Stimulated activated CD8-positive, alpha-beta memory T cell treated with anti-CD3 and anti-CD28 coated beads, Interleukin-4, amount 100 ng/mL, for 48 hours (primary cell): ENCODE measurements around the gene ARMH3.

Experiments used
- DNase-seq: peaks from one replicate; pipeline ENCODE4 v3.0.0-alpha.2; 2020

The ARMH3 gene

DNA sequence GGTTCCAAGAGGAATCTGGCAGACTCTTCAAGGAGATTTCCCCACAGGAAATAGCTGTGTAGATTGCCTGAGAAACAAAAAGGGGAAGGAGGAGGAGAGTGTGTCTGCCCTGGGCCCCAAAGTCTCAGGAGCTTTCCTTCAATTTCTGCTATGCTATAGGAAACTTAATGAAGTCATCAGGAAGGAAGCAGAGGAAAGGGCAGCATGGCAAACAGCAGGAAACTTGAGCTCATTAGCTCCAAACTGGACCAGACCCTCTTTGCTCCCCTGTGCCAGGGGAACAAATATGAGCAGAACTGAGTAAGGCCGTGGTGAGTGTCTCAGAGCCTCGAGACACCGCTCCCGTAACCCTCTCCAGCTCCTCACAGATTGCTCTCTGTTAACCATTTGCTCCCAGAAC lies 207.6 kb downstream of the ARMH3 start:
- no peak for DNase-seq

DNA sequence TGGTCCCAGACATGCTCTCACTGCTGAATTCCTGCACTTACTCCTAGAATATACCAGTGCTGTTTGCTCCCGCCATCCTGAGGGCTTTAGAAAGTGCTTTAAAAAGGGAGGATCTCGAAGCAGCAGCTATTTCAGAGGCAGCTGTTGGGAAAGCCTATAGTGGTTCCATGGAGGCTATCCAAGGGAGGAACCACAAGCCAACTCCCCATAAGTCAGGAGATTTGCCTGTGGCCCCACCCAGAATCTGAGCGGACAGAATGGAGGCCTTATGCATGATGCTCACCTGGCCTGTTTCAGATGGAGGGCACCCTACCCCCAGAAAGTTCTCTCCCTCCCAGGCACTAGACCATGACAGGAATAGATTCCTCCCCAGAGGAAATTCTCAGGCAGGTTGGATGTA lies 210.1 kb downstream of the ARMH3 start:
- no peak for DNase-seq

DNA sequence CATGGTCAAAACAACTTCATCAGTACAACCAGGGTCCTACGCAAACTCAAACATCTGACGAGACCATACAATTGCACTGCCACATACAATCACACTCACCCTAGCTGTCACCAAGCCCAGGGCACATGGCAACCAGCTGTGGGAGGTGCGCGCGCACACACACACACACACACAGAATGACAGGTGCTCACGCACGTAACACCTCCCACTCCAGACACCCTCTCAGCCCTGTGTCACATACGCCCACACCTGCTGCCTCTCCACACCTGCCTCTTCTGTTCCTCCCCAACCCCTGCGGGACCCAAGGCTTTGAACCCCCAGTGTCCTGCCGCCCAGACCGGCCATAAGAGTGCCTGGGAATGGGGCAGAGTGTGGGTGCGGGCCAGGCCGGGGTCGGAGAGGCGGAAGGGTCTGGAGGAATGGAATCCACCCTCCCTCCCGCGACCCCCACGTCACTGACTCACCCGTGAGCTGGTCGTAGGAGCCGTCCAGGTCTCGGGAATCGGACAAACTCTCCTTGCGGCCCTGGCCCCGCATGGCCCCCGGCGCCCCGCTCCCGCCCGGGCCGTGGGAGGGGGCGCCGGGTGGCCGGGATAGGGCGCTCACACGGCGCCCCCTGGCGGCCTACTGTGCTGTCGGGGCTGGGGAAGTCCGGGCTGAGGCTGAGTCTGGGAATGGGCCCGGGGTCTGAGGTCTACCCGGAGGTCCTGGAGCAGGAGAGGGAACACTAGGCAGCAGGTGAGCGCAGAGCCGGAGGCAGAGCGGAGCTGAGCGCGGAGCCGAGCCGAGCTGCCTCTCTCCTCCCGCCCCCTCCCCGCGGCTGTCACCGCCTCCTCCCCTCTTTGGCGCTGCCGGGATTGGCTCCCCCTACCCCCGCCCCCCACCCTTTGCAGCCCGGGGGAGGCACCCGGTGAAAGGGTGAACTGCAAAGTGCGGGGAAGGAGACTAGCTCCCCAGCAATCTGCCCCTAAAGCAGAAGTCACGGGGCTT lies 212.6 kb downstream of the ARMH3 start, which contains the start of gene KCNIP2:
Gene KCNIP2 (minus strand): TSS at position 769 of the 990 bp plus-strand sequence. CDS start 232 bp downstream, at position 537.
- DNase-seq: peak; percentile 59

- no peak for DNase-seq
These were observed 214.1 kb downstream of the ARMH3 start for GRCh38 chr10:101841826-101842225.

GRCh38 chr10:101840741-101841453 lies 215.1 kb downstream of the ARMH3 start:
- DNase-seq: peak; percentile 87

GRCh38 chr10:101840102-101840684 lies 215.8 kb downstream of the ARMH3 start:
- DNase-seq: peak; percentile 44

- DNase-seq: peak; percentile 79
These were observed 216.4 kb downstream of the ARMH3 start for GRCh38 chr10:101839416-101840063.

GRCh38 chr10:101839002-101839401 lies 217.0 kb downstream of the ARMH3 start:
- DNase-seq: no peak

DNA sequence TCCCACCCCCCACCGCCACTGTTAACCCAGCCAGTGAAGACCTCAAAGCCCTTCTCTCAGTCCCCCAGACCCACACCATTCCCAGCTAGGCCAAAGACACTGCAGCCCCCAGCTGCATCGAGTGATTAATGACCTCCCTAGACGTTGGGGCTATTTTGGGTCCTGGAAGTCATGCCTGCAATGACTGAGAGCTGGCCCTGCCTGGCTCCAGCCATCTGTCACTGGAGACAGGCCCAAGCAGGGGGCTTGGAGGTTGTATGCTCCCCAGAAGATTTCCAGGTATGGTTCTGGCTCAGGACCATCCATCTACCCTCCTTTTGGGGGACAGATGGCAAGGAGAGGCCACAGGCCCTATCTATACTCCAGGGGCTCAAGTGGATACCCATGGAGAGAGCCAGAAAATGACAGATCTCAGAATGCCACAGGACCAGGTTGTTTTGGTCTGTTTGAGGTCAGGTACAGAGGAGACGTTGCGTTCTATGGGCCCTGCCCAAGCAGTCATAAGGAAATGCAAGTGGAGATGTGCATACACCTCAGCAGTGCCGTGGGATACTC lies 217.5 kb downstream of the ARMH3 start:
- no peak for DNase-seq

GRCh38 chr10:101837748-101838147 lies 218.2 kb downstream of the ARMH3 start:
- DNase-seq: no peak

- no peak for DNase-seq
These were observed 220.6 kb downstream of the ARMH3 start for GRCh38 chr10:101835362-101835761.

DNA sequence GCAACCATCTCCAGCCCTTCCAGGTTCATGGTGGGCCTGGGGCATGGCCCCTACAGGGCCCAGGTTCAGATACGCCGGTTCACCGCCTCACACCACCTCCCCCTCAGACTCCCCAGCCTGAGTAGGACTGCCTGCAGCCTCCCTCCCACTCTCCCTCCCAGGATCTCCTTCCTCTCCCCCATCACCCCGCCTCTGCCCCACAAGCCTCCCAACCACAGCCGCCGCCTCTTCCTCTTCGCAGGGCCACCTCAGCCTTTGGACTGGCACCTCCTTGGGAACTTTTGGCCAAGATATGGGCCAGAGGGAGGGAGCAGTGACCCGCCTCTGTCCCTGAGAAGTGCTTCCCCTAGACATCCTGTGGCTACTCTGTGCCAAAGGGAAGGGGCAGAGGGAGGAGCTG lies 221.6 kb downstream of the ARMH3 start:
- no peak for DNase-seq

GRCh38 chr10:101833466-101833865 lies 222.5 kb downstream of the ARMH3 start:
- no peak for DNase-seq

GRCh38 chr10:101832325-101832771 lies 223.6 kb downstream of the ARMH3 start:
- DNase-seq: no peak

DNA sequence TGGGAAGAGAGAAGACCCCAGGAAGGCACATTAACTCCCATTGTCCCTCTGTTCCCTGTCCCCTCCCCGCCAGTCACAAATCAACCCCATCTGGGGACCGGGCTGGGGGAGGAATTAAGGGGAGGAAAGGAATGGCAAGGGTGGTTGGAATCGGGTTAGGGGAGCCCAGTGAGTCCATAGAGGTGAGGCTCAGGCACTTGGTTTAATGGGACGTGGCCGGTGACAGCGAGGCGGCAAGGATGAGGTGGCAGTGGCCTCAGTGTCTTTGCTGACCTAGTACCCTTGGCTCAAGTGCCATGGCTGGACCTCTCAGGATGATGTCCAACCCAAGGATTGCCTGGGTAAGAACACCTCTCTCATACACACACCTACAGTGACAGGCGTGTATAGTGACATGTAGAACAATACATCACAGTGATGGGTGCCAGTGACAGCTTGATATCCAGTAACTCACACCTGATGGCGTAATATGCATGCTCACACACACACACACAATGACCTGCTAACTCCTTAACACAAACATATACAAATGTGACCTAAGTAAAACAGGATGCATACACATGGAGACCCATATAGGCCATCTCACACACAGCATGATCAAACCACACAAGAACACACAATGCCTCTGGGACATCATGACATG lies 224.7 kb downstream of the ARMH3 start:
- no peak for DNase-seq

- DNase-seq: peak; percentile 92
These were observed 225.4 kb downstream of the ARMH3 start for GRCh38 chr10:101830322-101831168.

DNA sequence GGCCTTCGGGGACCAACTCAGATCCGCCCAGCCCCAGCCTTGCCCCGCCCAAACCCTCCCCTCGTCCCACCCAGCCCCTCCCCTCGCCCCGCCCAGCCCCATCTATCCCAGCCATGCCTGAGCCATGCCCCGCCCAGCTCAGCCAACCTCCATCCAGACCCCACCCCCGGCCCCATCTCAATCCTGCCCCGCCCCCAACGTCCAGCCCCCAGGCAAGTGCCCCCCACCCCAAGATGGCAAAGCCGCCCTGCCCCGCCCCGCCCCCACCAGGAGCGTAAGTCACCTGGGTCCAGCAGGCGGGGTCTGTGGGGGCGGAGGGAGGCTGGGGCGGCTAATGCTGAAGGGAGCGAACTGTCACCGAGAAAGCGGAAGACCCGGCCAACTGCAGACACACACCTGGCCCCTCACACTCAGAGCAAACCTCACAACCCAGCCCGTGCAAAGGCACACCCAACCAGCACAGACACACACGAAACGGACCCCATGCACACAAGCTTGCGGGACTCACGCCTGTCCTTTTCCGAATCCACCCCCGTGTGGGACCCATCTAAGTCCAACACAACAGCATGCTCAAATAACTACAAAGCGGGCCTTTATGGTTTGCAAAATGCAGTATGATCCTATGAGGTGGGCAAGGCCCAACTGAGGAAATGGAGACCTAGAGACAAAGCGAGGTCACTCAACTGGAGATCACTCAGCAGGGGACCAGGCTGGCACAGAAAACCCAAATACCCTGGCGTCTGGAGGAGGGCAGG lies 226.2 kb downstream of the ARMH3 start:
- peak; percentile 72 for DNase-seq

- no peak for DNase-seq
These were observed 227.0 kb downstream of the ARMH3 start for GRCh38 chr10:101828766-101829551.

- DNase-seq: no peak
These were observed 227.9 kb downstream of the ARMH3 start for GRCh38 chr10:101827919-101828600.
